Activated CD4-positive, alpha-beta T cell treated with anti-CD3 and anti-CD28 coated beads, Interleukin-2, amount 50 U/mL, for 4 hours (primary cell): ENCODE data around the gene CEP97.
"Not testable (repeated sequence)": the region's sequence is repeated elsewhere in the genome, so short reads cannot be mapped to it uniquely, and the experiment has no call there.

Experiments used
- DNase-seq, 2 experiments: peaks; one replicate each; pipeline ENCODE4 v3.0.0-alpha.2; 2020

The CEP97 gene, protein sequence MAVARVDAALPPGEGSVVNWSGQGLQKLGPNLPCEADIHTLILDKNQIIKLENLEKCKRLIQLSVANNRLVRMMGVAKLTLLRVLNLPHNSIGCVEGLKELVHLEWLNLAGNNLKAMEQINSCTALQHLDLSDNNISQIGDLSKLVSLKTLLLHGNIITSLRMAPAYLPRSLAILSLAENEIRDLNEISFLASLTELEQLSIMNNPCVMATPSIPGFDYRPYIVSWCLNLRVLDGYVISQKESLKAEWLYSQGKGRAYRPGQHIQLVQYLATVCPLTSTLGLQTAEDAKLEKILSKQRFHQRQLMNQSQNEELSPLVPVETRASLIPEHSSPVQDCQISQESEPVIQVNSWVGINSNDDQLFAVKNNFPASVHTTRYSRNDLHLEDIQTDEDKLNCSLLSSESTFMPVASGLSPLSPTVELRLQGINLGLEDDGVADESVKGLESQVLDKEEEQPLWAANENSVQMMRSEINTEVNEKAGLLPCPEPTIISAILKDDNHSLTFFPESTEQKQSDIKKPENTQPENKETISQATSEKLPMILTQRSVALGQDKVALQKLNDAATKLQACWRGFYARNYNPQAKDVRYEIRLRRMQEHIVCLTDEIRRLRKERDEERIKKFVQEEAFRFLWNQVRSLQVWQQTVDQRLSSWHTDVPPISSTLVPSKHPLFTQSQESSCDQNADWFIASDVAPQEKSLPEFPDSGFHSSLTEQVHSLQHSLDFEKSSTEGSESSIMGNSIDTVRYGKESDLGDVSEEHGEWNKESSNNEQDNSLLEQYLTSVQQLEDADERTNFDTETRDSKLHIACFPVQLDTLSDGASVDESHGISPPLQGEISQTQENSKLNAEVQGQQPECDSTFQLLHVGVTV

DNA sequence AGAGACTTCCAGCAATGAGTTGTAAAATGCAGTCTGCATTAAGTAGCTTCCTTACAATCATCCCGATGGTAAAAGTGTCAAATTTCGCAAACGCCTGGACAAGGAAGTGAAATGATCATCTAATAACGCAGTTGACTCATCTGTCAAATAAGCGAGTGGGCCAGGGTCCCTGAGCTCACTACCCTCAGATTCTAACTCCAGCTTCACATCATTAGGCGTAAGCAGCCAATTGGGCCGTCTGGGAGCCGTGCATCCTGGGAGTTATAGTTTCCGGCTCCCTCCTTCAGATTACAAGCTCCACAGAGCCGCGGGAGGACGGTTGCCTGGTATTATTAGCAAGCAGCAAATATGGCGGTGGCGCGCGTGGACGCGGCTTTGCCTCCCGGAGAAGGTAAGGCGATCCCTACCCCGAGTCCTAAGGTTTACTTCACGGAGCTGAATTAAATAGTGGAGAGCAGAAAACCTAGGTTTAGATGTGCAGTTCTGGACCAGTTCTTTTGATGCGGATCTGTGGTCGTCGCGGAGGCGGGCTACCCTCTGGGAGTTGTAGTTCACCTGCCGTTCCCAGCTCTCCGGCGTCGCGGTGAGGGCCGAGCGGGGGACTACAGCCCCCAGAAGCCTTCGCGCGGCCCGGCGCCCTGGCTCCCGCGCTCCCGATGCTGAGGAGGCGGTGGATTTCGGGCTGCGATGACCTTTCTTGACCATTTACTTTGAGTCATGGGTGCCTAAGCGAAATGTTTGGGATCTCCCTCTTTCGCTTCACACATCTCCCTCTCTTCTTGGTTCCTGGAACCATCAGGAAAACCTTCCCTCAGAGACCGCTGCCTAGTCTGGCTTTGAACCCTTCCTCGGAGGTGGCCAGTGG lies at the start of gene CEP97:
TSS of gene CEP97 (plus strand) at position 286 of the 865 bp plus-strand sequence. CDS start at position 349, 63 bp downstream.
- peak; percentile 81 for DNase-seq

DNA sequence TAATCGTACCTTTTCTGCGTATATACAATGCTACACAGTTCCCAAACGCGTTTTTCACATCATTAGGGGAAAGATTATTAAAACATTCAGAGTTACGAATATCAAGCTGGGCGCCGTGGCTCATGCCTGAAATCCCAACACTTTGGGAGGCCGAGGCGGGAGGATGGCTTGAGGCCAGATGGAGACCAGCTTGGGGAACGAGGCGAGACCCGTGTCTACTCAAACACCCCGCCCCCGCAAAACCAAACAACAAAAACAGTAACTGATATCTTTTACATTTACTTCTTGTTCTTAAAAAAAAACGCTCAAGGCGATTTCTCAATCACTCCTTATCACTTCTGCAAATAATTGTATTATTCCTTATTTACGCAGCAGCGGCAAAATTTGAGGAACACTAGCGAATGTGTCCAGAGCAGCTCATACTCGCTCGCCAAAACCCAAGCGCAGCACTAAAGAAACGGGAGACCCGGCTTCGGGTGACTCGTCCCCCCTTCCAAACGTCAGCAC lies 48.7 kb upstream of the CEP97 start:
- DNase-seq = no peak

GRCh38 chr3:101676216-101676764 lies 48.1 kb upstream of the CEP97 start:
- DNase-seq = peak; percentile 89 to 92

DNA sequence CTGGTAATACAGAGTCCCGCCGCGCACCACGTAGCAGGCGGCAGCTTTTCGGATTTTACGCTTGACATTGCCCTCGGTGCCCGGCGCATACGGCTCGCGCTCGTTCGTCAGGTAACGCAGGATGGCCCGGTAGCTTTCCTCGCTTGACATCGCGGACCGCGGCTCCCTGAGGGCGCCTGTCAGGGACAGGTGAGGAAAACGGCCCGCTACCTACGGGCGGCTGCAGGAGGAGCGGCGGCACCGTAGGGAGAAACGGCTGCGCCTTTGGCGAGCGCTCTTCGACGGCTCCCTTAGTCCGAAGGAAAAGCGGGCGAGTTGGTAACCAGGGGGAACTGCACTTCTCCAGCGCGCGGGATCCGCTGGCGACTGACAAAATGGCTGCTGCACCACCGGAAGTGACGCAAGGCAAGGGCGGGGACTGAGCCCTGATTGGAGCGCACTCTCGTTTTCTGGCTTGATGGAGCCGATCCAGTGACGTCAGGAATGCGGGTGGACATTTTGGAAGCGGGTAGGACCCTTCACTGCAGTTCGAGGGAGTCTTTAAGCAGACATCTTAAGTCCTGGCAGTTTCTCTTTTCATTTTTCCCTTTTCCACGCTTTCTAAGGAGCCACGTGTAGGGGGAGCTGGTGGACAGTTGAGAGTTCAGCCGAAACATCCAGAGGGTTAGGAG lies 47.5 kb upstream of the CEP97 start, which contains the start of gene ZBTB11:
TSS of gene ZBTB11 (minus strand) at position 368 of the 671 bp plus-strand sequence. CDS start at position 150, 218 bp downstream.
- peak; percentile 100 for DNase-seq

- DNase-seq = no peak
Measured at GRCh38 chr3:101677436-101678286, 46.8 kb upstream of the CEP97 start.

DNA sequence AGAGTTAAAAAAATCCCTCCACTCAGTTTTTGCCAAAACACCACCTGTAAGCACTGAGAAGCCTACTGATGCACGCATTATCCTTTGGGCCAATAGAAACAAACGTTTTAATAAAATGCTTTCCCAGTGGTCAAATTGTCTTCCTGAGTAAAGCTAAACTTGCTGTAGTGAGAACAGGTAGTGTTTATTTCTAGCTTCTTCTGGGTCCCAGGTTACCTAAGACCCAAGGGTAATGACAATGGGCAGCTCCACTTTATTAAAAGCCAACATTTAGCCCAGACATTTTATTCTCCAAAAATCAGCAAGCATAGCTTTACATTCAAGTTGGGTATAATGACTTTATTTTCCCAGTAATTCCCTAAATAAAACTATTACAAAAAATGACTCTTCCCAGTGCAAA lies 45.6 kb upstream of the CEP97 start:
- DNase-seq = not testable (repeated sequence)

DNA sequence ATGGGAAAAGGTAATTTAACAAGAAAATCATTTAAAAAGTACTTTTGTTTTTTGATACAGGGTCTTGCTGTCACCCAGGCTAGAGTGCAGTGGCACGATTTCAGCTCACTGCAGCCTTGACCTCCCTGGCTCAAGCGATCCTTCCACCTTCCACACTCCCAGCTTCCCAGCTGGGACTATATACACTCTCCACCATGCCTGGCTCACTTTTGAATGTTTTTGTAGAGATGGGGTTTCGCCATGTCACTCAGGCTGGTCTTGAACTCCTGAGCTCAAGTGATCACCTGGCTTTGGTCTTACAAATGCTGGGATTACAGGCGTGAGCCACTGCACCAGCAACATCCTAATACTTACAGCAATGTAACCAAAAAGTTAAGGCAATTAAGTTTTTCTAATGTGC lies 43.9 kb upstream of the CEP97 start:
- DNase-seq = no peak

- no peak for DNase-seq
Measured at GRCh38 chr3:101685050-101685400, 39.4 kb upstream of the CEP97 start.

DNA sequence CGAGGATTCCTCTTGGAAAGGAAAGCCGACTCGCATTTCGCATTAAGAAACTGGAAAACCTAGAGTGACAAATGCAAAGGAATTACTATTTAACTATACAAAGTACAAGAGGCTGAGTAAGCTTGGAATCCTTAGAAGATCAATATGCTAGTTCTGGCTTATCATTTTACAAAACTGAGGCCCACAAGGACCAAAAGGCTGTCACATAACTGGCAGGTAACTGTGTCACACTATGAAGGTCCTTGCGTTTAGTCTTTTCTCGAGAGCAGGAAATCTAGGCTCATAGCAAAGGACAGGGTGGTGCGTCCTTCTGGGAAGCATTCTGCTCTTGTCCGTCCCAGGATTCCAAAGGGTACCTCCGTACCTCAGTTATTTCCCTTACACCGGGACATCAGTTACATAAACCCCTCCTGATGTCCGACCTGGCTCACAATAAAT lies 38.5 kb upstream of the CEP97 start:
- no peak for DNase-seq

DNA sequence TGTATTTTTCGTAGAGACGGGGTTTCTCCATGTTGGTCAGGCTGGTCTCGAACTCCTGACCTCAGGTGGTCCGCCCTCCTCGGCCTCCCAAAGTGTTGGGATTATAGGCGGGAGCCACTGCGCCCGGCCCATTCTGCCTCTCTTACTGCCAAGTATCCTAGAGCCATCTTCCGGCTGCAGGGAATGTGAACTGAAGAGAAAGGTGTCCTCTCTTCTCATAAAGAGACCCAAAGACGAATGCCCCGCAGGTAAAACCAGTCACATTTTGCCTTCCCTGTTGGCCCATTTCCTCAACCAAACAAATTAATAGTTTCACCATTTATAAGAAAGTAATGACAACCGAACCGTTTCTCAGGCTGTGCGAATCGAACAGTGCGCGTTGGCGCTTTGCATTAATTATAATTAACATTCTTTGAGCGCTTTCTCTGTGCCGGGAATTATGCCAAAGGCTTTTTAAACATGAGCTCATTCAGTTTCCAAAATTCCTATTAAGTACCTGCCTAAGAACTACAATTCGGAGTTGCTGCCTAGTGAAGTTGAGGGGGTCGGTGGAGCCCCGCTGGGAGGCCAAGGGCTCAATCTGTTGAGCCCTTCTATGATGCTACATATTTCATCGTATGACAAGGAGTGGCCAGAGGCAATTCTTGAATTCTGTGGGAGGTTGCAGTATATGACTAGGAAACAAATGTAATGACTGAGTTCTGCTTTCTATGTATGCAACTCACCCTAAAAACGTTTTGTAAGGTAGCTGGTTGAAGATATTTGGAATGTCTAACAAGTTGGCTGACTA lies 37.1 kb upstream of the CEP97 start:
- no peak for DNase-seq

- DNase-seq = no peak
Measured at GRCh38 chr3:101689286-101689685, 35.1 kb upstream of the CEP97 start.

GRCh38 chr3:101690972-101691371 lies 33.4 kb upstream of the CEP97 start:
- no peak for DNase-seq

DNA sequence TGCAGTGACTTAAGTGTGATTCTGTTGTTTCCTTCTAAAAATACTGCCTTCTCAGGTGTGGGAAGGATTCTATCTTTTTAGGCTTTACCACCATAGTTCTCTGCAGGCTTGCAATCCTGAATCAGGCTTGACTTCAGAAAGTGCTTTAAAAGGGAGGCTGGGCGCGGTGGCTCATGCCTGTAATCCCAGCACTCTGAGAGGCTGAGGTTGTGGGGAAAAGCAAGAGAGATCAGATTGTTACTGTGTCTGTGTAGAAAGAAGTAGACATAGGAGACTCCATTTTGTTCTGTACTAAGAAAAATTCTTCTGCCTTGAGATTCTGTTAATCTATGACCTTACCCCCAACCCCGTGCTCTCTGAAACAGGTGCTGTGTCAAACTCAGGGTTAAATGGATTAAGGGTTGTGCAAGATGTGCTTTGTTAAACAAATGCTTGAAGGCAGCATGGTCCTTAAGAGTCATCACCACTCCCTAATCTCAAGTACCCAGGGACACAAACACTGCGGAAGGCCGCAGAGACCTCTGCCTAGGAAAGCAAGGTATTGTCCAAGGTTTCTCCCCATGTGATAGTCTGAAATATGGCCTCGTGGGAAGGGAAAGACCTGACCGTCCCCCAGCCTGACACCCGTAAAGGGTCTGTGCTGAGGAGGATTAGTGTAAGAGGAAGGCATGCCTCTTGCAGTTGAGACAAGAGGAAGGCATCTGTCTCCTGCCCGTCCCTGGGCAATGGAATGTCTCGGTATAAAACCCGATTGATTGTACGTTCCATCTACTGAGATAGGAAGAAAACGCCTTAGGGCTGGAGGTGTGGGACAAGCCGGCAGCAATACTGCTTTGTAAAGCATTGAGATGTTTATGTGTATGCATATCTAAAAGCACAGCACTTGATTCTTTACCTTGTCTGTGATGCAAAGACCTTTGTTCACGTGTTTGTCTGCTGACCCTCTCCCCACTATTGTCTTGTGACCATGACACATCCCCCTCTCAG lies 32.4 kb upstream of the CEP97 start:
- DNase-seq = not testable (repeated sequence)

DNA sequence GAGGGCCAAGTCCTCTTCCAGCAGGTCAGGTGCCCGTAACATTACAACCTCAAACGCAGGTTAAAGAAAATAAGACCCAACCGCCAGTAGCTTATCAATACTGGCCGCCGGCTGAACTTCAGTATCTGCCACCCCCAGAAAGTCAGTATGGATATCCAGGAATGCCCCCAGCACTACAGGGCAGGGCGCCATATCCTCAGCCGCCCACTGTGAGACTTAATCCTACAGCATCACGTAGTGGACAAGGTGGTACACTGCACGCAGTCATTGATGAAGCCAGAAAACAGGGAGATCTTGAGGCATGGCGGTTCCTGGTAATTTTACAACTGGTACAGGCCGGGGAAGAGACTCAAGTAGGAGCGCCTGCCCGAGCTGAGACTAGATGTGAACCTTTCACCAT lies 30.9 kb upstream of the CEP97 start:
- DNase-seq = not testable (repeated sequence)

GRCh38 chr3:101694836-101695235 lies 29.6 kb upstream of the CEP97 start:
- not testable (repeated sequence) for DNase-seq

DNA sequence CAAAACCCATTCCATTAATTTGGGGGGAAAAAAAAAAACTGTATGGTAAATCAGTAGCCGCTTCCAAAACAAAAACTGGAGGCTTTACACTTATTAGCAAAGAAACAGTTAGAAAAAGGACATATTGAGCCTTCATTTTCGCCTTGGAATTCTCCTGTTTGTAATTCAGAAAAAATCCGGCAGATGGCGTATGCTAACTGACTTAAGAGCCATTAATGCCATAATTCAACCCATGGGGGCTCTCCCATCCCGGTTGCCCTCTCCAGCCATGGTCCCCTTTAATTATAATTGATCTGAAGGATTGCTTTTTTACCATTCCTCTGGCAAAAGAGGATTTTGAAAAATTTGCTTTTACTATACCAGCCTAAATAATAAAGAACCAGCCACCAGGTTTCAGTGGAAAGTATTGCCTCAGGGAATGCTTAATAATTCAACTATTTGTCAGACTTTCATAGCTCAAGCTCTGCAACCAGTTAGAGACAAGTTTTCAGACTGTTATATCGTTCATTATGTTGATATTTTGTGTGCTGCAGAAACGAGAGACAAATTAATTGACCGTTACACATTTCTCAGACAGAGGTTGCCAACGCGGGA lies 28.5 kb upstream of the CEP97 start:
- no peak for DNase-seq

DNA sequence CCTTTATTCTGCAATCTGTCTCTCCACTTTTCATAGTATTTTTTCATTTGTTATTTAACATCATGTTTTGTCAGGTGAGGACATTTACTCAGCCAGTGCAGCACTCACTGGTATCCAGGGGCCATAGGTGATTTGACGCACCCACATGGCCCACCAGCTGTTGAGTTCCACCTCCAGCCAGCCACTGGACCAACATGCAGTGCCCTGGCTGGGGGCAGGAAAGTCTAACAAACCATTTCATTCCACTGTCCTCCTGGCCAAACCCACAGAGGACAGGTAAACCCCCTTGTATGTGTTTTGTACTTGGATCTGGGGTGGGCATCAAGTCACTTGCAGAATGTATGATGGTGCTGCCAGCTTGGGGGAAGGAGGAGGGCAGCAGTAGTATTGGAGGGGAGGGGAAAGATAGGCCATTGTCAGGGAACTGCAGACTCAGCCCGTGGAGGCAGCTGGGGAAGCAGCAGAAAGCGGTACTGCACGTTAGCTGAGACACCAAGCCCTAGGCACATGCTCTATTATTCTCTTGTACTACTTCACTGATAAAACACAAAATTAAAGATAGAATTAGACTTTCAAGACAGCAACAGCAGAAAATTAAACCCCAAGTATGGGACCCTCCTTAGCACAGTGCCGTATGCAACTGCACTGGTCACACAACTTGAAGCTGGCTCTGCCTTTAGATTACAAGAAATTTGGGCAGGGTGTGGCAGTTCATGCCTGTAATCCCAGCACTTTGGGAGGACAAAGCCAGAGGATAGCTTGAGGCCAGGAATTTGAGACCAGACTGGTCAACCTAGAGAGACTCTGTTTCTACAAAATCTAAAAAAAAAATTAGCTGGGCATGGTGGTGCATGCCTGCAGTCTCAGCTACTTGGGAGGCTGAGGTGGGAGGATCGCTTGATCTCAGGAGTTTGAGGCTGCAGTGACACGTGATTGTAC lies 22.4 kb upstream of the CEP97 start:
- DNase-seq = no peak
